H9 (cell line): ENCODE measurements around the gene NEK6. TPM values are rescaled to one million over a fixed set of nuclear protein-coding genes. Genes with fewer than 3 reads are reported as not detected.

Experiments used
- DNase-seq: peaks from one replicate; pipeline ENCODE4 v3.0.0-alpha.2; 2017
- H2AFZ ChIP-seq: one replicate; pipeline ENCODE4 v1.6.1; 2013; ENCODE audit warnings: mild to moderate bottlenecking, low read length, control low read depth, moderate library complexity
- H2AK5ac ChIP-seq: 2 replicates; pipeline ENCODE4 v1.6.1; 2013; ENCODE audit warnings: low read length, control low read depth, mixed read lengths; ENCODE audit not compliant: insufficient read length
- H2BK120ac ChIP-seq: one replicate; pipeline ENCODE4 v1.6.1; 2013; ENCODE audit warnings: low read depth, mild to moderate bottlenecking, low read length, control low read depth, inconsistent platforms; ENCODE audit not compliant: poor library complexity, severe bottlenecking
- H2BK12ac ChIP-seq: 2 replicates; pipeline ENCODE4 v1.6.1; 2013; ENCODE audit warnings: low read length, control low read depth, mixed read lengths, low read depth; ENCODE audit not compliant: insufficient read length
- H2BK15ac ChIP-seq: 2 replicates; pipeline ENCODE4 v1.6.1; 2013; ENCODE audit warnings: low read depth, low read length, control low read depth
- H2BK20ac ChIP-seq: one replicate; pipeline ENCODE4 v1.6.1; 2013; ENCODE audit warnings: low read depth, mild to moderate bottlenecking, low read length, control low read depth, inconsistent platforms; ENCODE audit not compliant: poor library complexity, severe bottlenecking
- H2BK5ac ChIP-seq: 2 replicates; pipeline ENCODE4 v1.6.1; 2013; ENCODE audit warnings: low read length, control low read depth, mixed read lengths; ENCODE audit not compliant: insufficient read length
- H3K14ac ChIP-seq: 2 replicates; pipeline ENCODE4 v1.6.1; 2013; ENCODE audit warnings: low read length, control low read depth; ENCODE audit not compliant: insufficient read depth
- H3K18ac ChIP-seq: 2 replicates; pipeline ENCODE4 v1.6.1; 2013; ENCODE audit warnings: low read depth, mild to moderate bottlenecking, mixed read lengths, low read length, control low read depth; ENCODE audit not compliant: insufficient read length
- H3K23ac ChIP-seq: 2 replicates; pipeline ENCODE4 v1.6.1; 2013; ENCODE audit warnings: low read length, control low read depth, mixed read lengths, low read depth; ENCODE audit not compliant: insufficient read length
- H3K23me2 ChIP-seq: 2 replicates; pipeline ENCODE4 v1.6.1; 2013; ENCODE audit warnings: low read depth, mild to moderate bottlenecking, mixed read lengths, low read length, control low read depth; ENCODE audit not compliant: insufficient read length, poor library complexity, severe bottlenecking
- H3K27ac ChIP-seq: 2 replicates; pipeline ENCODE4 v1.5.1; 2013; ENCODE audit warnings: low read length, control low read depth, mixed read lengths, low read depth; ENCODE audit not compliant: insufficient read length
- H3K27me3 ChIP-seq: 2 replicates; pipeline ENCODE4 v1.6.1; 2013; ENCODE audit warnings: low read length, control low read depth, inconsistent platforms; ENCODE audit not compliant: insufficient read depth
- H3K4ac ChIP-seq: 2 replicates; pipeline ENCODE4 v1.6.1; 2013; ENCODE audit warnings: low read depth, mild to moderate bottlenecking, control low read depth, inconsistent platforms, low read length, moderate library complexity
- H3K4me1 ChIP-seq: 2 replicates; pipeline ENCODE4 v1.6.1; 2013; ENCODE audit warnings: low read length, control low read depth, inconsistent platforms; ENCODE audit not compliant: insufficient read depth
- H3K4me2 ChIP-seq: 2 replicates; pipeline ENCODE4 v1.6.1; 2013; ENCODE audit warnings: low read length, control low read depth, mixed read lengths; ENCODE audit not compliant: insufficient read length, insufficient read depth
- H3K56ac ChIP-seq: 2 replicates; pipeline ENCODE4 v1.6.1; 2013; ENCODE audit warnings: low read depth, mild to moderate bottlenecking, mixed read lengths, low read length, control low read depth; ENCODE audit not compliant: insufficient read length
- H3K79me1 ChIP-seq: 2 replicates; pipeline ENCODE4 v1.6.1; 2013; ENCODE audit warnings: low read depth, mild to moderate bottlenecking, moderate library complexity, low read length, control low read depth, inconsistent platforms; ENCODE audit not compliant: insufficient read depth, poor library complexity, severe bottlenecking
- H3K79me2 ChIP-seq: 2 replicates; pipeline ENCODE4 v1.6.1; 2013; ENCODE audit warnings: low read length, control low read depth, inconsistent platforms; ENCODE audit not compliant: insufficient read depth
- H3K9ac ChIP-seq: 2 replicates; pipeline ENCODE4 v1.6.1; 2013; ENCODE audit warnings: low read length, control low read depth, mixed read lengths; ENCODE audit not compliant: insufficient read length; ENCODE audit errors: extremely low read depth
- H3K9me3 ChIP-seq: one replicate; pipeline ENCODE4 v1.6.1; 2013; ENCODE audit warnings: low read depth, low read length, inconsistent platforms; ENCODE audit not compliant: control insufficient read depth
- H3T11ph ChIP-seq: one replicate; pipeline ENCODE4 v1.6.1; 2013; ENCODE audit warnings: mild to moderate bottlenecking, low read length, control low read depth, inconsistent platforms
- H4K20me1 ChIP-seq: one replicate; pipeline ENCODE4 v1.6.1; 2013; ENCODE audit not compliant: control insufficient read depth, insufficient read length, insufficient read depth
- H4K5ac ChIP-seq: 2 replicates; pipeline ENCODE4 v1.6.1; 2013; ENCODE audit warnings: low read depth, mild to moderate bottlenecking, mixed read lengths, low read length, control low read depth; ENCODE audit not compliant: insufficient read length
- H4K8ac ChIP-seq: replicated peaks from 2 replicates; pipeline ENCODE4 v1.6.1; 2013; ENCODE audit warnings: low read length, control low read depth, mixed read lengths, low read depth; ENCODE audit not compliant: insufficient read length
- H4K91ac ChIP-seq: 2 replicates; pipeline ENCODE4 v1.6.1; 2013; ENCODE audit warnings: low read depth, mild to moderate bottlenecking, moderate library complexity, mixed read lengths, low read length, control low read depth; ENCODE audit not compliant: insufficient read length
- H3K27ac Mint-ChIP-seq, 3 experiments: 2 replicates in 2 of 3; 3 replicates in 1 of 3; pipeline ENCODE4 v1.8.0; 2020 to 2021; ENCODE audit warnings: mixed read lengths in 3 of 3, mild to moderate bottlenecking in 1 of 3, moderate library complexity in 1 of 3
- H3K27me3 Mint-ChIP-seq: 2 replicates; pipeline ENCODE4 v1.8.0; 2021; ENCODE audit warnings: low read depth, mild to moderate bottlenecking, moderate library complexity, mixed read lengths
- H3K36me3 Mint-ChIP-seq, 3 experiments: 2 replicates in 2 of 3; 3 replicates in 1 of 3; pipeline ENCODE4 v1.8.0; 2020 to 2021; ENCODE audit warnings: low read depth in 3 of 3, mixed read lengths in 3 of 3; ENCODE audit not compliant: insufficient read depth in 1 of 3
- H3K4me1 Mint-ChIP-seq, 2 experiments: 2 replicates each; pipeline ENCODE4 v1.8.0; 2020; ENCODE audit warnings: mixed read lengths in 2 of 2
- H3K4me3 Mint-ChIP-seq, 2 experiments: 2 replicates in 1 of 2; 3 replicates in 1 of 2; pipeline ENCODE4 v1.8.0; 2020 to 2021; ENCODE audit warnings: mild to moderate bottlenecking in 2 of 2, mixed read lengths in 2 of 2, moderate library complexity in 1 of 2
- H3K9me3 Mint-ChIP-seq, 2 experiments: 2 replicates in 1 of 2; 3 replicates in 1 of 2; pipeline ENCODE4 v1.8.0; 2020; ENCODE audit warnings: mild to moderate bottlenecking in 2 of 2, mixed read lengths in 2 of 2, moderate library complexity in 1 of 2
- WGBS: extraction: QIAGEN DNeasy Blood & Tissue Kit; methylation state at CpG from one replicate; pipeline ENCODE4 v1.1.7; 2013; ENCODE audit warnings: missing lambda C conversion rate, low lambda C conversion rate, mixed read lengths; ENCODE audit not compliant: insufficient read length; ENCODE audit errors: extremely low coverage; 5-methylcytosine and 5-hydroxymethylcytosine counted together
- total RNA-seq: library from RNA; stranded (reverse); gene quantifications from 2 replicates; pipeline ENCODE4 v1.2.1, GENCODE V29; 2021
- TF ChIP-seq, protein P1 (sequence below): fragments of 200-600 bp; sonication (generic); conservative IDR thresholded peaks from 3 replicates; pipeline ENCODE4 v1.8.0; 2021; ENCODE audit warnings: antibody characterized with exemption, mild to moderate bottlenecking

NEK6 gene
- total RNA-seq, 1 experiment from 2014 or later: 14.3 TPM

GRCh38 chr9:124321935-124322334 is 64.2 kb downstream of the NEK6 start:
- Histone ChIP-seq H2BK15ac (no peak overlapping the region), H3K4ac (no peak overlapping the region), H2BK12ac (no peak overlapping the region), H3K4me1 (no peaks in the 10 kb centered on the region), H3K23me2 (no peaks in the 10 kb centered on the region), H2AFZ (no peak overlapping the region), H3K27ac (no peak overlapping the region), H4K5ac (no peak overlapping the region), H3K56ac (no peak overlapping the region), H3K14ac (no peak overlapping the region), H3K9me3 (no peaks in the 10 kb centered on the region), H2BK120ac (no peak overlapping the region), H3K79me1 (no peaks in the 10 kb centered on the region), H3K18ac (no peak overlapping the region), H2BK20ac (no peak overlapping the region), H3K9ac (no peak overlapping the region), H3K23ac (no peak overlapping the region), H3K79me2 (no peaks in the 10 kb centered on the region), H2AK5ac (no peak overlapping the region), H3T11ph (no peak overlapping the region), H4K20me1 (no peaks in the 10 kb centered on the region), H3K27me3 (no peaks in the 10 kb centered on the region), H3K4me2 (no peak overlapping the region), H2BK5ac (no peak overlapping the region), H4K91ac (no peak overlapping the region), H4K8ac (no peak overlapping the region)
- 0 out of 5 replicates have a peak, but pooled peaks cover 0 to 2% of the 10 kb centered on the region in 2 experiments for H3K9me3 Mint-ChIP-seq
- peaks cover 0 to 3% (median 0%) of the 10 kb centered on the region in 3 experiments; a peak in 2 of 7 replicates for H3K36me3 Mint-ChIP-seq
- DNase-seq: no peak
- peaks cover 3% of the 10 kb centered on the region in 2 experiments; a peak in 3 of 4 replicates for H3K4me1 Mint-ChIP-seq
- no CpG with 5 or more reads among the region's 4 CpGs for WGBS
- no peaks in the 10 kb centered on the region for H3K27me3 Mint-ChIP-seq
- TF ChIP-seq, protein P1, sequence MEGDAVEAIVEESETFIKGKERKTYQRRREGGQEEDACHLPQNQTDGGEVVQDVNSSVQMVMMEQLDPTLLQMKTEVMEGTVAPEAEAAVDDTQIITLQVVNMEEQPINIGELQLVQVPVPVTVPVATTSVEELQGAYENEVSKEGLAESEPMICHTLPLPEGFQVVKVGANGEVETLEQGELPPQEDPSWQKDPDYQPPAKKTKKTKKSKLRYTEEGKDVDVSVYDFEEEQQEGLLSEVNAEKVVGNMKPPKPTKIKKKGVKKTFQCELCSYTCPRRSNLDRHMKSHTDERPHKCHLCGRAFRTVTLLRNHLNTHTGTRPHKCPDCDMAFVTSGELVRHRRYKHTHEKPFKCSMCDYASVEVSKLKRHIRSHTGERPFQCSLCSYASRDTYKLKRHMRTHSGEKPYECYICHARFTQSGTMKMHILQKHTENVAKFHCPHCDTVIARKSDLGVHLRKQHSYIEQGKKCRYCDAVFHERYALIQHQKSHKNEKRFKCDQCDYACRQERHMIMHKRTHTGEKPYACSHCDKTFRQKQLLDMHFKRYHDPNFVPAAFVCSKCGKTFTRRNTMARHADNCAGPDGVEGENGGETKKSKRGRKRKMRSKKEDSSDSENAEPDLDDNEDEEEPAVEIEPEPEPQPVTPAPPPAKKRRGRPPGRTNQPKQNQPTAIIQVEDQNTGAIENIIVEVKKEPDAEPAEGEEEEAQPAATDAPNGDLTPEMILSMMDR: no peak
- H3K4me3 Mint-ChIP-seq: no peak overlapping the region
- no peak overlapping the region for H3K27ac Mint-ChIP-seq
